K562 (cell line): ENCODE results near the gene ASCC2. TPM values are rescaled to one million over a fixed set of nuclear protein-coding genes. Genes with fewer than 3 reads are reported as not detected.

Source experiments
- ATAC-seq: fragments of 200-7000 bp; cut with Tn5 transposase; 3 replicates; pipeline ENCODE4 v1.9.1; 2020; ENCODE audit warnings: moderate library complexity
- BruUV-seq: library from RNA; stranded (reverse); fragments of 400-500 nt; replicated peaks from 2 replicates; lab custom pipeline; 2021; lab: Mats Ljungman, UMichigan
- CTCF ChIA-PET: fragments of 300-600 bp; formaldehyde crosslinking; extraction: SDS; loops from one replicate; lab custom pipeline; 2021; ENCODE audit warnings: low intra/inter-chr PET ratio; lab: Yijun Ruan, JAX
- POLR2A ChIA-PET: fragments of 300-600, 350-650 bp; sonication (Branson Sonifier 250); formaldehyde crosslinking; extraction: SDS; loops from one replicate; lab custom pipeline; 2021; ENCODE audit warnings: antibody characterized with exemption, inconsistent platforms; lab: Yijun Ruan, JAX
- DNase-seq, 4 experiments: peaks; one replicate each; pipeline versions ENCODE4 v3.0.0 to v3.0.0-alpha.2; 2011 to 2018; ENCODE audit warnings: low spot score in 3 of 4, mixed read lengths in 3 of 4; ENCODE audit errors: extremely low read depth in 1 of 4
- FAIRE-seq: peaks from 2 replicates; lab custom pipeline; 2011; peaks lifted over from hg19 to GRCh38; lab: Jason Lieb, UNC
- H2AFZ ChIP-seq: 2 replicates; pipeline ENCODE4 v1.6.0; 2011; ENCODE audit warnings: low read depth, low read length, control low read depth, inconsistent platforms
- H3K27ac ChIP-seq: fragments of 200-600 bp; 3 replicates; pipeline ENCODE4 v1.8.0; 2011; ENCODE audit warnings: low read depth, mild to moderate bottlenecking, control low read depth, inconsistent platforms, low read length, moderate library complexity, mixed read lengths; ENCODE audit errors: extremely low read depth
- H3K27me3 ChIP-seq, 2 experiments: fragments of 300-600 bp in 1 of 2; 2 replicates in 1 of 2; 3 replicates in 1 of 2; pipeline versions ENCODE4 v1.6.0 to v1.8.0; 2011; ENCODE audit warnings: inconsistent platforms in 2 of 2, low read length in 2 of 2, mild to moderate bottlenecking in 1 of 2, mixed read lengths in 1 of 2, moderate library complexity in 1 of 2; ENCODE audit not compliant: control insufficient read depth in 2 of 2, insufficient read depth in 2 of 2
- H3K36me3 ChIP-seq: fragments of 300-600 bp; 3 replicates; pipeline ENCODE4 v1.8.0; 2011; ENCODE audit warnings: mild to moderate bottlenecking, low read length, inconsistent platforms; ENCODE audit not compliant: control insufficient read depth, insufficient read depth
- H3K4me1 ChIP-seq, 2 experiments: fragments of 200-600 bp in 1 of 2; replicated peaks in 1 of 2; 2 replicates in 1 of 2; 3 replicates in 1 of 2; pipeline versions ENCODE4 v1.5.1 to v1.8.0; 2011; ENCODE audit warnings: inconsistent platforms in 2 of 2, low read length in 2 of 2, mild to moderate bottlenecking in 1 of 2, mixed read lengths in 1 of 2, moderate library complexity in 1 of 2; ENCODE audit not compliant: control insufficient read depth in 2 of 2, insufficient read depth in 2 of 2
- H3K4me2 ChIP-seq: 2 replicates; pipeline ENCODE4 v1.6.1; 2011; ENCODE audit warnings: low read length, control low read depth, inconsistent platforms, mixed read lengths; ENCODE audit not compliant: insufficient read depth
- H3K4me3 ChIP-seq: fragments of 200-600 bp; sonication (generic), shearing (Covaris generic); 2 replicates; pipeline ENCODE4 v1.5.1; 2016; ENCODE audit warnings: control low read depth, inconsistent platforms
- H3K79me2 ChIP-seq: fragments of 200-600 bp; 3 replicates; pipeline ENCODE4 v1.8.0; 2011; ENCODE audit warnings: low read length, inconsistent platforms; ENCODE audit not compliant: control insufficient read depth, insufficient read depth
- H3K9ac ChIP-seq, 2 experiments: 2 replicates each; pipeline versions ENCODE4 v1.6.0 to v1.6.1; 2011; ENCODE audit warnings: low read depth in 2 of 2, low read length in 2 of 2, control low read depth in 1 of 2, inconsistent platforms in 1 of 2, mild to moderate bottlenecking in 1 of 2, mixed read lengths in 1 of 2; ENCODE audit not compliant: insufficient read depth in 1 of 2
- H3K9me1 ChIP-seq: one replicate; pipeline ENCODE4 v1.6.0; 2011; ENCODE audit warnings: inconsistent platforms, mild to moderate bottlenecking, low read length, moderate library complexity; ENCODE audit not compliant: control insufficient read depth, insufficient read depth
- H3K9me3 ChIP-seq: replicated peaks from 2 replicates; pipeline ENCODE4 v1.5.1; 2011; ENCODE audit warnings: low read depth, low read length, inconsistent platforms; ENCODE audit not compliant: control insufficient read depth, insufficient read depth
- H4K20me1 ChIP-seq: replicated peaks from 2 replicates; pipeline ENCODE4 v1.6.1; 2011; ENCODE audit warnings: low read length, inconsistent platforms, mixed read lengths; ENCODE audit not compliant: control insufficient read depth, insufficient read depth
- CBX2 ChIP-seq: fragments of 200-600 bp; sonication (generic); IDR thresholded peaks from one replicate; pipeline ENCODE4 v1.6.1; 2012; ENCODE audit warnings: mild to moderate bottlenecking, low read length, inconsistent platforms; ENCODE audit not compliant: insufficient read depth, poor library complexity, severe bottlenecking
- CEBPB ChIP-seq: fragments of 450-650 bp; IDR thresholded peaks from 2 replicates; pipeline ENCODE4 v1.6.1; 2016; ENCODE audit warnings: missing genetic modification characterization, missing compliant biosample characterization
- EGR1 ChIP-seq: fragments of 450-650 bp; conservative IDR thresholded peaks from 2 replicates; pipeline ENCODE4 v1.6.1; 2017; ENCODE audit warnings: mild to moderate bottlenecking
- EHMT2 ChIP-seq: fragments of 450-650 bp; IDR thresholded peaks from 2 replicates; pipeline ENCODE4 v1.6.1; 2018; ENCODE audit warnings: antibody characterized with exemption
- GTF2E2 ChIP-seq: fragments of 200-800 bp; sonication (Bioruptor generic); IDR thresholded peaks from 2 replicates; pipeline ENCODE4 v1.6.1; 2016; ENCODE audit warnings: missing genetic modification characterization, missing compliant biosample characterization
- IFI16 ChIP-seq: fragments of 250-450 bp; sonication (Bioruptor Pico); IDR thresholded peaks from 2 replicates; pipeline ENCODE4 v2.1.2; 2022; ENCODE audit warnings: mild to moderate bottlenecking, inconsistent platforms
- PHTF2 ChIP-seq: fragments of 250-450 bp; sonication (Bioruptor Pico); IDR thresholded peaks from 2 replicates; pipeline ENCODE4 v1.5.0; 2021; ENCODE audit warnings: mild to moderate bottlenecking
- POLR2H ChIP-seq: IDR thresholded peaks from 2 replicates; pipeline ENCODE4 v1.6.1; 2016; ENCODE audit warnings: missing genetic modification characterization, low read depth, mild to moderate bottlenecking, control low read depth, missing compliant biosample characterization, moderate library complexity
- TAF15 ChIP-seq: fragments of 200-400 bp; formaldehyde crosslinking; IDR thresholded peaks from 2 replicates; pipeline ENCODE4 v1.6.1; 2017; ENCODE audit warnings: mild to moderate bottlenecking, low read depth, low read length, moderate library complexity
- ZNF165 ChIP-seq: fragments of 250-450 bp; sonication (Bioruptor Pico); IDR thresholded peaks from 2 replicates; pipeline ENCODE4 v1.4.0; 2020; ENCODE audit warnings: borderline replicate concordance
- ZNF23 ChIP-seq: fragments of 250-450 bp; sonication (Bioruptor Pico); IDR thresholded peaks from 2 replicates; pipeline ENCODE4 v1.4.0; 2020; ENCODE audit warnings: mild to moderate bottlenecking
- WGBS: fragments of 100-300 bp; shearing (Covaris generic); methylation state at CpG from one replicate; pipeline ENCODE4 v1.1.6; 2016; ENCODE audit warnings: low coverage, mixed read lengths; ENCODE audit not compliant: insufficient coverage; ENCODE audit errors: missing lambda C conversion rate; 5-methylcytosine and 5-hydroxymethylcytosine counted together
- in situ Hi-C: fragments of 300-500 bp; cut with MboI; formaldehyde crosslinking; loops from 4 replicates; pipeline ENCODE4 v1.15.0; 2018; ENCODE audit warnings: inconsistent platforms, mixed read lengths
- intact Hi-C: fragments of 100-400 bp; cut with micrococcal nuclease; formaldehyde crosslinking; loops from 2 replicates; pipeline ENCODE4 v1.14.2; 2022
- polyA plus RNA-seq, 8 experiments: library from polyadenylated mRNA; depleted of rRNA in 4 of 8; stranded (reverse) in 5 of 8; unstranded in 3 of 8; fragments of >200 nt; fragmentation: Nextera tagmentation in 2 of 8; fragmentation: Illumina TruSeq in 1 of 8; extraction: Ambion mirVana in 2 of 8; extraction: Trizol in 1 of 8; gene quantifications; 2 replicates each; pipeline versions ENCODE4 v1.2.1 to v1.2.3, GENCODE V29; 2011 to 2014; ENCODE audit warnings: inconsistent platforms in 1 of 8, missing spikeins in 1 of 8
- total RNA-seq, 7 experiments: library from RNA; depleted of rRNA in 6 of 7; stranded (reverse); fragments of >200 nt in 6 of 7; fragmentation: Illumina TruSeq in 2 of 7; extraction: Trizol in 2 of 7; gene quantifications; 2 replicates each; pipeline versions ENCODE4 v1.2.1 to v1.2.3, GENCODE V29; 2011 to 2021; ENCODE audit warnings: low replicate concordance in 1 of 7
- TF ChIP-seq, protein P1 (sequence below): fragments of 450-650 bp; formaldehyde crosslinking; IDR thresholded peaks from 2 replicates; pipeline ENCODE4 v1.4.0; 2020; ENCODE audit warnings: mild to moderate bottlenecking

The ASCC2 gene
- total and polyA plus RNA-seq, 9 of the 15 experiments (the other 6 are each of a cell fraction or from before 2014, with no cell fraction given), result 4.0 to 46.7 (median 26.8) TPM

GRCh38 chr22:29741926-29742325 is 96.1 kb downstream of the ASCC2 start:
- in situ Hi-C loops (no loop called here), intact Hi-C loops (no loop called here)
- FAIRE-seq, result no peak

More at GRCh38 chr22:29741926-29742325, 96.1 kb downstream of the ASCC2 start:
- Histone ChIP-seq H3K9me3 (no peaks in the 10 kb centered on the region), H3K4me2 (no peak overlapping the region), H2AFZ (no peak overlapping the region), H3K4me1 (peaks cover 0 to 7% of the 10 kb centered on the region in 2 experiments; a peak in 2 of 5 replicates), H4K20me1 (no peaks in the 10 kb centered on the region), H3K9me1 (no peaks in the 10 kb centered on the region), H3K27ac (no peak overlapping the region), H3K27me3 (no peaks in the 10 kb centered on the region), H3K4me3 (no peak overlapping the region), H3K36me3 (no peaks in the 10 kb centered on the region), H3K79me2 (no peaks in the 10 kb centered on the region), H3K9ac (0 out of 4 replicates have a peak overlapping the region, but pooled peaks of 1 of the 2 experiments have one; percentile 58)
- DNase-seq, result no peak
- CTCF ChIA-PET, result no interaction called here
- no TSS peak for BruUV-seq
- POLR2A ChIA-PET, result no interaction called here
- ATAC-seq, result no peak
- WGBS, result 20% methylated on average over 2 of the region's 2 CpGs
- TF ChIP-seq EHMT2, result no peak
- no peak for TF ChIP-seq ZNF23
- no peak for TF ChIP-seq IFI16
- no peak for TF ChIP-seq PHTF2 (CRISPR knock-in tag)
- no peak for TF ChIP-seq EGR1
- no peak for TF ChIP-seq ZNF165 (CRISPR knock-in tag)
- no peak for TF ChIP-seq POLR2H
- TF ChIP-seq TAF15, result no peak
- TF ChIP-seq, protein P1, sequence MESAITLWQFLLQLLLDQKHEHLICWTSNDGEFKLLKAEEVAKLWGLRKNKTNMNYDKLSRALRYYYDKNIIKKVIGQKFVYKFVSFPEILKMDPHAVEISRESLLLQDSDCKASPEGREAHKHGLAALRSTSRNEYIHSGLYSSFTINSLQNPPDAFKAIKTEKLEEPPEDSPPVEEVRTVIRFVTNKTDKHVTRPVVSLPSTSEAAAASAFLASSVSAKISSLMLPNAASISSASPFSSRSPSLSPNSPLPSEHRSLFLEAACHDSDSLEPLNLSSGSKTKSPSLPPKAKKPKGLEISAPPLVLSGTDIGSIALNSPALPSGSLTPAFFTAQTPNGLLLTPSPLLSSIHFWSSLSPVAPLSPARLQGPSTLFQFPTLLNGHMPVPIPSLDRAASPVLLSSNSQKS (CRISPR knock-in tag), result no peak
- no peak for TF ChIP-seq GTF2E2 (tag)
- no peak for TF ChIP-seq CBX2
- no peak for TF ChIP-seq CEBPB
